M059J (cell line): Measurements from ENCODE around the gene PITX1. TPM values are rescaled to one million over a fixed set of nuclear protein-coding genes. Genes with fewer than 3 reads are reported as not detected.

Source experiments
- DNase-seq: peaks from one replicate; pipeline ENCODE4 v3.0.0-alpha.2; 2012; ENCODE audit warnings: low read depth
- total RNA-seq: library from RNA; depleted of rRNA; stranded (reverse); fragments of >200 nt; shearing (Covaris generic); gene quantifications from 2 replicates; pipeline ENCODE4 v1.2.3, GENCODE V29; 2014

PITX1 gene
- total RNA-seq, 1 experiment from 2014 or later, result 15.3 TPM

DNA sequence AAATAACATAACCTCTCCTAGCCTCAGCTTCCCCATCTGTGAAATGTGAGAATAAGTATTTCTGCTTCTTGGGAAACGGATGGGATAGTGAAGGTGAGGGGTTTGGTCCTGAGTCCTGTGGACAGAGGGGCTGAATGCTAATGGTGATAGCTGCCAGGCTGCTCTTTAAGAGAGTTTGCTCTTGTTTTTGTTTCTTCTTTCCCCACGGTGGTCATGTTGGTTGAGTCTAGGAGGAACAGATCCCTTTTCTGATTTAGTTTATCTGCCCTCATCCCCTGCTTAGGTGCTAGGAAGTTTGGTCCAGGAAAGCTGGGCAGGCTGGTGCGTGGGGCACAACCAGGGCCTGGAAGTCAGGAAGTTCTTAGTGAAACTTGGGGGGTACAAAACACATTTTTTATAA lies 7.7 kb upstream of the PITX1 start:
- DNase-seq, result no peak

DNA sequence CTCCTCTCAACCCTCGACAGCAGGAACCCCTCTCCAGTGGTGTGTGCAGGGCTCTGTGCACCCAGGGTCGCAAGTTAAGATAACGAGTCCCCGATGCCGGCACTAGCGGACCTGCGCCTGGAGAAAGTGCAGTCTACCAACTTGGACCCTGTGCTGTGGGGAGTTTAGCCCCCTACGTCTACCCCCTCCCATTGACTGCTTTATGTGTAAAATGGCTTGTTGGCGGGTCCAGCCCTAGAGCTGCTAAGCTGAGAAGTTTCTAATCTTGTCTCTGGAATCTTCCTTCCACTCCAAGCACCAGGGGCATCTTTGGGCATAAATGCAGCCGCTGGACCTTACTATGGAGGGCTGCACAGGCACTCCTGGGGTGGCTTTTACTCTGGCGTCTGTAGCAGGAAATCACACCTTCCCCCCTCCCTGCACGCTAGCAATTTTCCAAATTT lies 7.1 kb upstream of the PITX1 start:
- DNase-seq, result no peak

DNA sequence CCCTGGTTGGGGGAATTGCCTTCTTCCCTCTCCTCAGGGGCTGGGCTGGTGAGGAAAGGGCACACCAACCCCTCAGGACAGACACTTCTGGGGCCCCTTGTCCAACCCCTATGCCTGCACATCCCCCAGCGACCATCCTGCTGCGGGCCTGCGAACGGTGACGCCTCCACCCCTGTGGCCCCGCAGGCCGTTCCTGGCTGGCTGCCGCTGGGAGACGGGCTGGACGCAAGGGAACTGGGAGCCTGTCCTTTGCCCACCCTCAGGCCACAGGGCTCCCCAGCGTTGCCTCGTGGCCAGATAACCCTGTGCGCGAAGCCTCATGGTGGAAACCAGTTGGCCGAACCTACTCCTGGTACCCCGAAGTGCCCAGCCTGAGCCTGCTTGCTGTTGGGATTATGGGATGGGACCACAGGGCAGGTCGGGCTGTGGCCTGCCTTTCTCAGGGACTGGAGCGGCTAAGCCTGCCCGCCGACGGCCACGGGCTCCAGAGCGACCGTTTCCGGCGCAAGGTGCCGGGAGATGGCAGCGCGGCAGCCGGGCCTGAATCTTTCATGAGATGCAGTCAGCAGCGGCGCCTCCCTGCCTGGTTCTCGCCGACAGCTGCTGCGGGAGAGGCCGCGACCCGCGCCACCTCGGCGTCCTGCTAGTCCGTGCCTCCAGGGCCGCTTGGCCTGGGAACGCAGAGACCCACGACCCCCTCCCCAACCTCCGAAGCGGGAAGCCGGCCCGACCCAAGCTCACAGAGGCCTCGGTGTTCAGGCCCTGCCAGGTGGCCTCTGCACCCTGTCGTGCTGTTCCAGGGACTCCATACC lies 6.5 kb upstream of the PITX1 start:
- DNase-seq, result no peak

DNA sequence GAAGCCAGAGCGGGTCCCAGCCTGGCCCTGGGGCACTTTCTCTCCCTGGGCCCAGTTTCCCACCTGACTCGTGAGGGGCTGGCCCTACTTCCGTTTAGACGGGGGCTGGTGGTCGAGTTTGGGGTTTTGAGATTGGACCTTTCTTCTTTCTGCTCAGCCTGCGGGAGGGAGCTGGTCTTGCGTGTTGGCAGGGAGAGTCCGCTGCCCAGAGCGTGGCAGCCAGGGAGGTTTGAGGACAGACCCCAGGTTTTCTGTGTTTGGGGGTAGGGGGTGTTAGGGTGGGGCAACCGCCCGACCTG lies 6.0 kb upstream of the PITX1 start:
- no peak for DNase-seq

DNA sequence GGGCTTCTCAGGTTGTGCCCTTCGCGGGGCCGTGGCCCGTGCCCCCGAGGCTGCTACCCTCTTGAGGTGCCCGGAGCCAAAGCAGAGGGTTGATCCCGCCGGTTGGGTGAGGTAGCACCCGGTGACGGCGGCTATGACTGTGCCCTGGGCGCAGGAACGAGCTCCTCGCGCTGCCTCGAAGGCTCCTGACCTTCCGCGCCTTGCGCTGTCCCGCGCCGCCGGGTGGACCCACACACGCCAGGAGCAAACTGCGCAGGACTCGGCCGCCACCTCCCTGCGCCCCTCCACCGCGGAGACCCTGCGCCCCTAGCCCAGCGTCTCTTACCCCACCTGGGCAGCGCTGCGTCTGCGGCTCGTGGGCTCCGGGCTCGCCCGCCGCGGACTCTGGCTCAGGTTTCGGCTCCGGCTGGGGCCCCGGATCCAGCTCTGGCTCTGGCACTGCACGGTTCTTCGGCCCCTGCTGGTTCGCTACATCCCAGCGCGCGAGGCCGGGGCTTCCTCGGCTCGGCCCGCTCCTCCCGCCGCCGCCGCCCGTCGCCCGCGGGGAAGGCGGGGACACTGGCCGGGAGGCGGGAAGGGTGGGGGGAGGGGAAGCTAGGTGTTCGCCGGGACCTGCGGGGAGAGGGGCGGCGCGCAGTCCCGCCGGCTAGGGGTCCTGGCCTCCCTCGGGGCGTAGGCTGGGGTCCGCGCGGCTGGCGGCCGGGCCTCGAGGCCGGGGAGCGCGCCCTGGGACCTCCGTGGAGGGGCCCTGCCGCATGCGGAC lies 5.4 kb upstream of the PITX1 start:
- no peak for DNase-seq

DNA sequence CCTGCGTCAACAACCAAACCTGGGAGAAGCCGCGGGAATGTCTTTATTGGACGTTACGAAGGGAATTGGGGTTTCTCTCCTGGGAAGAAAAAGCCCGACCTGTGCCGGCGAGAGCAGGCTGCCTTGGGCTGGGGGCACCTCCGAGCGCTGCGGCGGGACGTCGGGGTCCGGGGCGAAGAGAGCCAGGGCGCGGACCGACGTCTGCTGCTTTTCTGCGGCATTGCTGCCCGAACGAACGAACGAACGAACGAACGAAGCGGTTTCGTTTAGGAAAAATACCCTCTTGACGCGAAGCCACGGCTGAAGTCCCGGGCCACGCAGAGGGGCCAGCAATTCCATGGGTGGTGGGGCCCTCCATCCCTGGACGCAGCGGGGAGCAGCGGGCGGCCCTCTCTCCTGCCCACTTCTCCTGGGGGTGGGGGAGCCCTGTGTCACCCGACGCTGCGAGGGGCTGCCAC lies 4.8 kb upstream of the PITX1 start:
- DNase-seq, result no peak

DNA sequence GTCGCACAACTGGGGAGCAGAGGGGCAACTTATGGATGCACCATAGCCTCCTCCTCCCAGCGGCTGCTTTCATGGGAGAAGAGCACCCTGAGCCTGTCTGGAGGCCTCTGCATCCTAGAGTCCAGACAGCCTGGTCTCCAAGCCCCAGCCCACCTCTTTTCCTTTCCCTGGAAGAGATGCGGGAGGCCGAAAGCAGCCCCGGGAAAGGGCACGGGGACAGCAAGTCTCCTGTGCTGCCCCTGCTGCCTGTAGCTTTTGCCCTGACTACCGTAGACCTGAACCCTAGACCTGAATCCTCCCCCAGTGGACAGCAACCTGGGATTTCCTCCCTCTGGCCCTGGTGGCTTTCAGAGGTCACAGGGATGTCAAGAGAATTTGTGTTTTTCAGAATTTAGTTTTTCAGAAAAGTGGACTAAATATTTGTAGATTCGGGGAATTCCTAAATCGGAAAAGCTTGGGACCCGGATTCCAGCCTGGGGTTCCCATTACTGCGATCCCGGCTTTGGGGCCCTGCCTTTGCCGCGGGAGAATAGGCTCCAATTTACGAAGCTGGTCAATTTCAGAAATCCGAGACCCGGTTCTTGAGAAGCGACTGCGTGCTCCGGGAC lies 4.3 kb upstream of the PITX1 start:
- DNase-seq, result no peak

DNA sequence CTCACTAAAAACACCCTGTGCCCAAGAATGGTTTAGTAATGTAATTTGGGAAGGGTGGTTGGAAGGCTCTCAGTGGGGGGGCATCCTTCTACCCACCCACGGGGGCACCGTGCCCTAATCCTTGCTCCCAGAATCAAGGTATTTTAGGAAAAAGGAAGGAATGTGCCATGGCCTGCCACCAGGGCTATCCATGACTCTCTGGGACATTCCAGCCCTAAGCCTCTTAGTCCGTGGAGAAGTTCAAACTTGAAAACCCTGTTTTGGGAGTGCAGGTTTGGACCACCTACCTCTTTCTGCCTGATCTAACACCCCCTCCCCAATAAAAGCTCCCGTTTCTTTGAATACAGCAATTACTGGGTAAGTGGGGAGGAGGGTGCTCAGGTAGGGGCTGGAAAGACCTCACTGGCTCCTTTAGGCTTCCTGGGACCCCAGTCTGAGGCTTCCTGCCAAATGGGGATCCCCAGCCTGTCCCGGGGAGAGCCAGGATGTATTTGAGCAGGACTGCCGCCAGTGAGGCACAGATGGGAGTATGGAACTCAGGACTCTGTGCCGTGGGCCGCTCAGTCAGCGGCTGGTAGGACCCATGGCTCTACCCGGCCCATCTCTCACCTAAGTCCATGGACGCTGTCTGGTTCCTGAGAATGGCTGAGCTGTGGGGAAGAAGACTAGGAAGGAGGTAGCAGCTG lies 3.6 kb upstream of the PITX1 start:
- no peak for DNase-seq

DNA sequence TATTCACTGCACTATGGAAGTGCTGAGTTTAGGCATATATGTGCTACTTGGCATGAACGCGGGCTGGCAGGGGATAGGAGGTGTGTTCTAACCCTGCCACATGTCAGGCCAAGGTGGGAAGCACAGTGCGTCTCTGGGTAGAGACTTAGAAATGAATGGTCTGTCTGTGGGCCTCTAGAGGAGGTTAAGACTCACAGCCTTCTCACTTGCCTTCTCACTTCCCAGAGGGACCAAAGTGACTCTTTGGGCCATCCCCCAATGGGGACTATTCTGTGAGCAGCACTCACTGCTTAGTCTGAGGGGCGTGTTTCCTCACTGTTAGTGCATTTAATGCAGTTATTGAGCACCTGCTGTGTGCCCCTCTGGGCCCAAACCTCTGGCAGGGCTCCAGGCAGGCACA lies 2.4 kb upstream of the PITX1 start:
- no peak for DNase-seq

DNA sequence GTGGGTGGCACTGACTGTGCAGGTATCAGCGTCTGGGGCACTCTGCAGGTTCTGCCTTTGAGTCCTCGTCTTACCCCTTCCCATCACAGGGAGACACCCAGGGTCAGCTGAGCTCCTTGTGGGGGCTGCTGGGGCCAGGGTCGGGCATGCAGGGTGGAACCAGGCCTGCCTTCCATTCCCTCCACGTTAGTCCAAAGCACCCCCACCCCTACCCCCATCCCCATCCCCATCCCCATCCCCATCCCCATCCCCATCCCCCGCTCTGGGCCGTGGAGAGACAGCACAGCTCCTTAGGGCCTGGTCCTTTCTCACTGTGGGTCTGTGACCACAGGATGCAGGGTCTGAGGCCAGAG lies 1.6 kb upstream of the PITX1 start:
- no peak for DNase-seq

DNA sequence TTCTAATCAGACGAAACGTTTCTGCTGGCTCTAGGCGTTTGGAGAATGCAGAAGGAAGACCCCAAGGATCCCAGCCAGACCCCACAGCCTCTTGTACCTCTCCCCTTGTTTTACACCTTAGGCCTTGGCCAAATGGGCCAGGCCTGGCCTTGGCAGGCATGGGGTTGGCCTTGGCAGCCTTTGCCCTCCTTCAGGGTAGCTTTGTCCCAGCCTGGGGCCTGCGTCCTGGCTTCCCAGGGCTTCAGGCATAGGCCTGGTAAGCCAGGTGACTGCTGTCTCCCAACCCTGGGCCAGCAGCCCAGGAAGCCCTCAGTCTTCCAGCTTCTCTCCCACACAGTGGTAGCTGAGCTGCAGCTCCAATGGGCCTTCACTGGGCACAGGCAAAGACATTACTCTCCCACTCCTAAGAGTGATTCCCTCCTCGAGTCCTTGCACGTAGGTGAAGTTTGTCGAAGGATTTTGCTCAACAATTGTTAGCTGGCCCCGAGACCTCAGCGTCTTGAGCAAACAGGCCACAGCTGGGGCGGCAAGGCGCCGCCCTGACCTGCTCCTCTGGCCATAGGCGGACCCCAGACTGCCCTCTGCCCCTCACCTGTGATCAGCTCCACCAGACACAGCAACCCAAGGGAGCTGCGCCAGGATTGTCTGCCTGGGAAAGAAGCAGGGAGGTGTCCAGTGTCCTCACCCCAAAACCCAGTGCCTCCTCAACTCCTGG lies 1.1 kb upstream of the PITX1 start:
- peak; percentile 12 for DNase-seq

DNA sequence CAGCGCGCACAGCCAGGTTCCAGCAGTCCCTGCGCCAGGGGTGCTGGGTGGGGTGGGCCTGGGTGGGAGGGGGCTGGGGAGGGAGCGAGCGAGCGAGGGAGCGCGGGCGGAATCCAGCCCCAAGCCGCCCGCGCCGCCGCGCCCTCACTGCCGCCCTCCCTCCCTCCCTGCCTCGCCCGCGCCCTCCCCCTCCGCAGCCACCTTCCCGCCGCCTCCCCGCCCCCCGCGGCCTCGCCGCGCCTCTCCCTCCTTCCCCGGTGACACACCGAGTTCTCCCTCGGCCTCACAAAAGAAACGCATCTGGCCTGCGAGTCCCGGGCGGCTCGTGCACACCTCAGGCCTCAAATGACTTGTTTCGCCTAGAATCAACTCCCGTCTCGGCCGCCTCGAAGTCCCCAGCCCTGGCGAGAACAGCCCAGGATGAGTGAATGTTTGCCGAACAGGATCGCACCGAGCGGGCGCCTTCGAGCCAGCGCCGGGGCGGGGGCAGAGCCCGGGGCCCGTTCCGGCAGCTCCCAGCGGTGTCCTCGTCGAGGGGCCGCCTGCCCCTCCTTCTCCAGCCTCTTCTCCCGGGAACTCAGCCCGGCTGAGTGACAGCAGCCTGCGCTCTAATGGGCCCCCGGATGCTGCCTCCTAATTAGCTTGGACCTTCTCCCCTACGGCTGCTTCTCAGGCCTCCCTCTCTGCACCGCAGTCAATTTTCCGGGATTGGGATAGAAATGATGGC lies 371 bp upstream of the PITX1 start:
- peak; percentile 59 for DNase-seq

DNA sequence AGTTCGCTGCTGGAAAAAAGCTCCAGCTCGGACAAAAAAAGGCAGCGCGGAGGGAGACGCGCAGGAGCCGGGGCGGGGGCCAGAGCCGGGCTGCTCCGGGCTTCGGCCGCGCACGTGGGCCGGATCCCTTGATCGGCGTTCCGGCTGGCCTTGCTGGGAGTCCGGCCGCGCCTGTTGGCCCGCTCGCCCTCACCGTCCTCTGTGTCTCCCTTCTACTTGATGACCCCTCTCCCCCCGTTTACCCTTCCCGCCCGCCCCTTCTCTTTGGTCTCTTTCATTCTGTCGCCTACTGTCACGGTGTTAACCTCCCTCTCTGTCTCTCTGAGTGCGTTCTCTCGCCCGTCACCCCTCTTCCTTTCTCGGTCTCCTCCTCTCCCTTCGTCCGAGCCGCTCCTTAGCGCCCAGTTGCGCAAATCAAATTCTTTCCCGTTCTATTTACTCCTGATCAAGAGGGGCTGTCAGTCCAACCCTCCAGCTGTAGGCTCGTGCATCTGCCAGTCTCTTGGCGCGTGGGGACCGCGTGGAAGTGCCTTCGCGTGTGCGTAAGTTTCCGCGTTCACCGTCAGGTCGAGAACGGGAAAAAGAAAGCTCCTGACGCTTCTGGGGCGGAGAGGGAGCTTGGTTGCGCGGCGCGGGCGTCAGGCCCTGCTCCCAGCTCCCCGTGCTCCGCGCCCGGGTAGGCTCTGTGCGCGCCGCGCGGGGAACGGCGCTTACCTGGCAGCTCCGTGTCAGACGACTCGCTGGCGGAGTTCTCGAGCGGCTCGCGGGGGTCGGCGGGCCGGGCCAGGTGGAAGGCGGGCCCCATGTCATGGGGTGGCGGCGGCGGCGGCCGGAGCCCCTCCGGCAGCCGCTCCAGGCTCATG lies 798 bp downstream of the PITX1 start:
- peak; percentile 60 for DNase-seq

DNA sequence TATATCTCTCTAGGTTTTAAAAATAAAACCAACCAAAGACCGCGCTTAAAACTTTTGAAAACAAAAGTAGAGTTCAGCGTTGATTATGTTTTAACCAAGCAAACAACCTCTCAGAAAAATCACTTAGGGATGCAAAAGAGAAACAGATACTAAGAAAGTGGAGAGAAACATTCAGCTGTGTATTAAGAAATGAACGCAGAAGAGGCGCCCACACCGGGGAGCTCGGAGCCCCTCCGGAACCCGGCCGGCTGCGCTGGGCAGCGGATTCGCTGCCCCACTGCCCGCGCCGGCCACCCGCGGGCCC lies 1.4 kb downstream of the PITX1 start:
- DNase-seq, result no peak

DNA sequence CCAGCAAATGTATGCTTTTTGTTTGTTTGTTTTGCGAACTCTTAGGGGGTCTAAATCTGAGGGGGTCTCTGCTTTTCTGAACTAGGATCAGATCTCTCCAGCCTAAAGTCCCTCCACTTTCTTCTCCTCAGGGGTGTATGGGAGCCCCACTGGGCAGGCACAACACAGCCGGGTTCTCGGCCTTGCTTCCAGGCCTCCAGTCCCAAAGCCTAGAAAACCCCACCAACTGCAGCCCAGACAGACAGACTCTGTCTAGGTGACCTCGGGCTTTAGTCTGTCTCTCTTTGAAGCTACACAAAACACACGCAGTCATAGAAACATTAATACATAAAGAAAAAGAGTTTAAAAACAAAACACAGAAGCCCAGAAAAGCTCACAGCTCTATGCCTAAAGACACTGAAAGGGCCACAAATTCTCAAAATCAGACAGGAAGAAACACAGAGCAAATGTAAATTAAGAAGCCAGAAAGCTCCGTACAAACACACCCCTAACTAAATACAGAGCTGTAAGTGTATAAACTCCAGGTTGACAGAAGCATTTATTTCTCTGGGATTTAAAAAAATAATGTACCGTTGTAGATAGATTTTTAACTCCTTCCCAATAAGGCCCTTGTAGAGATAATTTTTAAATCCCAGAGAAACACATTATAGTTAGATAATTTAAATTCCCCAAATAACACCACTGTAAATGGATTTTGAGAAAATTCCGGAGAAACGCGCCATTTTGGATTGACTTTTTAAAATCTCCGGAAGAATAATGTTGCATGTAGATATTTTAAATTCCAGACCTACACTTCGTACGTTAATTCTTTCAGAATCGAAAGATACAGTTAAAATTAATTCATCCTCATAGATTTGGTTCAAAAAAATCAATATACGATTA lies 2.0 kb downstream of the PITX1 start:
- DNase-seq, result no peak

DNA sequence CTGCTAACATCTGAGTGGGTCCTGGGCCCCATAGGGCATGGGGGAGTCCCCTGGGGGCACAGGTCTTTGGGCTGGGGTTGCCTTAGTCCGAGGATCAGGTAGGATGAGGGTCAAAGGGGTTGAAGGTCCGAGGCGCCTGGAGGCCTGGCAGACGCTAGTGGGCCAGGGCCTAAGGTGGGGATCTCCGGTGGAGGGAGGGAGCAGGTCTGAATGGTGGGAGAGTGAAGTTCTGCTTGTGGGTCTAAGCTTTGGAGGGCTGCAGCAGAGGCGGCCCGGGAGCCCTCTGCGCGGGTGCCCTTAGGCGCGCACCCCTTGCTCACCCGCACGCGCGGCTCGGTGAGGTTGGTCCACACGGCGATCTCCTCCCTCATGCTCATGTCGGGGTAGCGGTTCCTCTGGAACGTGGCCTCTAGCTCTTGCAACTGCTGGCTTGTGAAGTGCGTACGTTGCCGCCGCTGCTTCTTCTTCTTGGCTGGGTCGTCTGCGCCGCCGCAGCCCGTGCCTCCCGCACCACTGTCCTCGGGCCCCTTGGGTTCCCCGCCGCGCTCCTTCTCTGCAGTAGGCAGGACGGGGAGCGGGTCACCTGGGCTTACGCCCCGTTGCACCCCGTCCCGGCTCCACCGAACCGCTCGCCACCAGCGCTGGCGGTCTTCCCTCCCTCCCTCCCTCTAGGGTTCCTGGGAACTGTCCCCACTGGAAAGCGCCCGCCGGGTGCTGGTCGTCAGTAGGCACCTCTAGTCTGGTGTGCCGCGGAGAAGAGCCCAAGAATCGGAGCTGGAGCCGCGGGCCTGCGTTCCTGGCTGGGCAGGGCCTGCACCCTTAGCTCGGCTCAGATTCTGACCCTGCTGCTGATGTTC lies 2.8 kb downstream of the PITX1 start:
- DNase-seq, result no peak

DNA sequence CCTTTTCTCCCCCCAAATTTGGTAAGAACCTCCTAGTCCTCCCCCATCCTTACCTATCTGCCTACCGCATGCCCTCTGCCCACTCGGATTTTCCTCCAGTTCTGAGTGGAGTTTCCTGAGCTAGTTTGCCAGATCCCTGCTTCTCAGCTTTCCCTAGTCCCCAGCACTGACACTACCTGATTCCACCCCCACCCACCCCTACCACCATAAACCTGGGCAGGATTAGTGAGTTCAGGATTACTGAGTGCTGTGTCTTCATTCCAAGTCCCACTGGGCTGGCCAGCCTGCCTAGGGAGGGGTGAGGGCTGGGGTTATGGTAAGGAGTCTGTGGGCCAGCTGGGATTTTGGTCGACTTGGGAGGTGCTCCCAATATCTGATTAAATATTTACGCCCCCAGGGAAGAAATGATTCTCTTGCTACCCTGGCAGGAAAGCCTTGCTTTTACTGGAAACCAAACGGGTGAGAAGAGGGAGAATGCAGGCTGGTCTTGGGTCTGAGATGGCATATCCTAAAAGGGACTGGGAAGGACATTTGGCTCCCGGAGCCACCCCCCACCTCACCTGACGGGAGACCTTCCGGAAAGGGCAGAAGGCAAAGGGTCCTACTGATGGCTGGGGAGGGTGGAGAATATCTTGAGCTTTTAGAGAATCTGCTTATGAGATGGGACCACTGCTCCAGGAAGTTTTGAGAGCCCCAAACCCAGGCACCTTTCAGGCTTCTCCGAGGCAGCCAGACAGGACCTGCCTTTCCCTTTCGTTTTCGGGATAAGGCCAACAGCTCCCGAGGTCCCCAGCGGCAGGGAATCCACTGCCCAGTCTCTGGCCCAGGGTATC lies 3.7 kb downstream of the PITX1 start:
- DNase-seq, result no peak
